ENCODE results near the gene DCTN3.
A peak's percentile ranks its signal among the peaks of the same experiment; 100 is the strongest.

Gene DCTN3

GRCh38 chr9:34637356-34638137 is 17.3 kb upstream of the DCTN3 start, which contains the start of gene SIGMAR1:
TSS of gene SIGMAR1 (minus strand) at chr9:34637787. CDS start at chr9:34637697, 90 bp downstream.
- TF ChIP-seq CTCF (IDR thresholded peaks at IDR 0.05; ENCODE audit: extremely low read depth, insufficient read depth, missing control alignments) = no peak
- peak; percentile 95 for DNase-seq (ENCODE audit: low spot score)
- in situ Hi-C loops (cut with MboI; ENCODE audit: low pct_unique_long_range_greater_than_20kb, low sequenced_read_pairs, unreplicated experiment) = no loop called here

GRCh38 chr9:34636791-34637355 is 16.6 kb upstream of the DCTN3 start:
- in situ Hi-C loops (cut with MboI; ENCODE audit: low pct_unique_long_range_greater_than_20kb, low sequenced_read_pairs, unreplicated experiment) = no loop called here
- no peak for DNase-seq (ENCODE audit: low spot score)
- no peak for TF ChIP-seq CTCF (IDR thresholded peaks at IDR 0.05; ENCODE audit: extremely low read depth, insufficient read depth, missing control alignments)

GRCh38 chr9:34635556-34635955 is 15.3 kb upstream of the DCTN3 start:
- in situ Hi-C loops (cut with MboI; ENCODE audit: low pct_unique_long_range_greater_than_20kb, low sequenced_read_pairs, unreplicated experiment) = no loop called here
- no peak for TF ChIP-seq CTCF (IDR thresholded peaks at IDR 0.05; ENCODE audit: extremely low read depth, insufficient read depth, missing control alignments)
- DNase-seq (ENCODE audit: low spot score) = no peak

- in situ Hi-C loops (cut with MboI; ENCODE audit: low pct_unique_long_range_greater_than_20kb, low sequenced_read_pairs, unreplicated experiment) = no loop called here
- TF ChIP-seq CTCF (IDR thresholded peaks at IDR 0.05; ENCODE audit: extremely low read depth, insufficient read depth, missing control alignments) = no peak
- no peak for DNase-seq (ENCODE audit: low spot score)
Observed at GRCh38 chr9:34634551-34635248, 14.4 kb upstream of the DCTN3 start.

GRCh38 chr9:34633851-34634550 is 13.7 kb upstream of the DCTN3 start:
- in situ Hi-C loops (cut with MboI; ENCODE audit: low pct_unique_long_range_greater_than_20kb, low sequenced_read_pairs, unreplicated experiment) = no loop called here
- peak; percentile 86 for TF ChIP-seq CTCF (IDR thresholded peaks at IDR 0.05; ENCODE audit: extremely low read depth, insufficient read depth, missing control alignments)
- DNase-seq (ENCODE audit: low spot score) = peak; percentile 84

GRCh38 chr9:34633166-34633565 is 12.9 kb upstream of the DCTN3 start:
- no peak for TF ChIP-seq CTCF (IDR thresholded peaks at IDR 0.05; ENCODE audit: extremely low read depth, insufficient read depth, missing control alignments)
- DNase-seq (ENCODE audit: low spot score) = no peak
- in situ Hi-C loops (cut with MboI; ENCODE audit: low pct_unique_long_range_greater_than_20kb, low sequenced_read_pairs, unreplicated experiment) = no loop called here
